Activated naive CD8-positive, alpha-beta T cell treated with anti-CD3 and anti-CD28 coated beads for 36 hours (primary cell): ENCODE data around the gene TRIM71. TPM values are rescaled to one million over a fixed set of nuclear protein-coding genes. Genes with fewer than 3 reads are reported as not detected.
A peak's percentile ranks its signal among the peaks of the same experiment; 100 is the strongest.

ENCODE experiments used
- DNase-seq: peaks from one replicate; pipeline ENCODE4 v3.0.0; 2021
- H3K27ac Mint-ChIP-seq: one replicate; pipeline ENCODE4 v1.8.0; 2022; ENCODE audit warnings: mild to moderate bottlenecking, moderate library complexity, mixed read lengths
- H3K27me3 Mint-ChIP-seq: one replicate; pipeline ENCODE4 v1.8.0; 2022; ENCODE audit warnings: mild to moderate bottlenecking, mixed read lengths
- H3K36me3 Mint-ChIP-seq: one replicate; pipeline ENCODE4 v1.8.0; 2021; ENCODE audit warnings: mild to moderate bottlenecking, mixed read lengths
- H3K4me1 Mint-ChIP-seq: one replicate; pipeline ENCODE4 v1.8.0; 2021; ENCODE audit warnings: mixed read lengths
- H3K4me3 Mint-ChIP-seq: one replicate; pipeline ENCODE4 v1.8.0; 2022; ENCODE audit warnings: mild to moderate bottlenecking, moderate library complexity, mixed read lengths
- H3K9me3 Mint-ChIP-seq: one replicate; pipeline ENCODE4 v1.8.0; 2022; ENCODE audit warnings: mixed read lengths
- total RNA-seq, 2 experiments: library from RNA; stranded (reverse); gene quantifications; one replicate each; pipeline ENCODE4 v1.2.3, GENCODE V29; 2021

Gene TRIM71
- total RNA-seq, 2 experiments from 2014 or later, result 0.10 to 0.14 TPM

- Mint-ChIP-seq H3K4me3 (no peak overlapping the region), H3K27ac (no peak overlapping the region)
- DNase-seq, result no peak
Measured at GRCh38 chr3:32881624-32882023, 63.8 kb downstream of the TRIM71 start.

GRCh38 chr3:32882189-32882588 lies 64.4 kb downstream of the TRIM71 start:
- Mint-ChIP-seq H3K9me3 (peaks cover 2% of the 10 kb centered on the region), H3K4me3 (no peak overlapping the region), H3K27ac (no peak overlapping the region), H3K36me3 (no peaks in the 10 kb centered on the region), H3K27me3 (peaks cover 5% of the 10 kb centered on the region), H3K4me1 (peaks cover 13% of the 10 kb centered on the region)
- no peak for DNase-seq

More at GRCh38 chr3:32881624-32882023, 63.8 kb downstream of the TRIM71 start:
- Mint-ChIP-seq H3K36me3 (no peaks in the 10 kb centered on the region), H3K27me3 (peaks cover 5% of the 10 kb centered on the region), H3K9me3 (peaks cover 2% of the 10 kb centered on the region), H3K4me1 (peaks cover 11% of the 10 kb centered on the region)

GRCh38 chr3:32882603-32883025 lies 64.8 kb downstream of the TRIM71 start:
- peaks cover 5% of the 10 kb centered on the region for H3K27me3 Mint-ChIP-seq
- H3K27ac Mint-ChIP-seq, result no peak overlapping the region
- H3K4me1 Mint-ChIP-seq, result peaks cover 13% of the 10 kb centered on the region
- no peak overlapping the region for H3K4me3 Mint-ChIP-seq
- peaks cover 2% of the 10 kb centered on the region for H3K9me3 Mint-ChIP-seq
- DNase-seq, result peak; percentile 4
- no peaks in the 10 kb centered on the region for H3K36me3 Mint-ChIP-seq

GRCh38 chr3:32883817-32884216 lies 66.0 kb downstream of the TRIM71 start:
- no peak for DNase-seq
- H3K9me3 Mint-ChIP-seq, result peaks cover 2% of the 10 kb centered on the region
- no peaks in the 10 kb centered on the region for H3K36me3 Mint-ChIP-seq
- H3K4me3 Mint-ChIP-seq, result no peak overlapping the region
- peaks cover 5% of the 10 kb centered on the region for H3K27me3 Mint-ChIP-seq
- peaks cover 13% of the 10 kb centered on the region for H3K4me1 Mint-ChIP-seq
- no peak overlapping the region for H3K27ac Mint-ChIP-seq

- peaks cover 13% of the 10 kb centered on the region for H3K4me1 Mint-ChIP-seq
- peaks cover 3% of the 10 kb centered on the region for H3K27me3 Mint-ChIP-seq
- no peaks in the 10 kb centered on the region for H3K36me3 Mint-ChIP-seq
- no peak overlapping the region for H3K4me3 Mint-ChIP-seq
- no peak for DNase-seq
- peaks cover 2% of the 10 kb centered on the region for H3K9me3 Mint-ChIP-seq
- H3K27ac Mint-ChIP-seq, result no peak overlapping the region
Measured at GRCh38 chr3:32884591-32884990, 66.8 kb downstream of the TRIM71 start.

GRCh38 chr3:32885283-32885901 lies 67.6 kb downstream of the TRIM71 start:
- no peak overlapping the region for H3K4me3 Mint-ChIP-seq
- H3K9me3 Mint-ChIP-seq, result peaks cover 2% of the 10 kb centered on the region
- no peak for DNase-seq

GRCh38 chr3:32886296-32886695 lies 68.5 kb downstream of the TRIM71 start:
- no peaks in the 10 kb centered on the region for H3K36me3 Mint-ChIP-seq
- H3K9me3 Mint-ChIP-seq, result peaks cover 2% of the 10 kb centered on the region
- no peak for DNase-seq
- H3K27ac Mint-ChIP-seq, result no peak overlapping the region
- H3K4me1 Mint-ChIP-seq, result peaks cover 13% of the 10 kb centered on the region
- H3K4me3 Mint-ChIP-seq, result no peak overlapping the region
- peaks cover 3% of the 10 kb centered on the region for H3K27me3 Mint-ChIP-seq

More at GRCh38 chr3:32885283-32885901, 67.6 kb downstream of the TRIM71 start:
- Mint-ChIP-seq H3K27me3 (peaks cover 3% of the 10 kb centered on the region), H3K27ac (no peak overlapping the region), H3K4me1 (peaks cover 13% of the 10 kb centered on the region), H3K36me3 (no peaks in the 10 kb centered on the region)

- no peak overlapping the region for H3K27ac Mint-ChIP-seq
- no peaks in the 10 kb centered on the region for H3K36me3 Mint-ChIP-seq
- no peak for DNase-seq
- H3K4me3 Mint-ChIP-seq, result no peak overlapping the region
- H3K9me3 Mint-ChIP-seq, result peaks cover 2% of the 10 kb centered on the region
- H3K27me3 Mint-ChIP-seq, result no peaks in the 10 kb centered on the region
- peaks cover 13% of the 10 kb centered on the region for H3K4me1 Mint-ChIP-seq
Measured at GRCh38 chr3:32886911-32887310, 69.1 kb downstream of the TRIM71 start.

- no peaks in the 10 kb centered on the region for H3K36me3 Mint-ChIP-seq
- H3K27me3 Mint-ChIP-seq, result peaks cover 9% of the 10 kb centered on the region
- H3K9me3 Mint-ChIP-seq, result no peaks in the 10 kb centered on the region
- peaks cover 3% of the 10 kb centered on the region for H3K4me1 Mint-ChIP-seq
- no peak for DNase-seq
- H3K27ac Mint-ChIP-seq, result no peak overlapping the region
- H3K4me3 Mint-ChIP-seq, result no peak overlapping the region
Measured at GRCh38 chr3:32888739-32889138, 70.9 kb downstream of the TRIM71 start.

GRCh38 chr3:32890420-32891276 lies 72.9 kb downstream of the TRIM71 start:
- Mint-ChIP-seq H3K36me3 (no peaks in the 10 kb centered on the region), H3K4me3 (no peak overlapping the region), H3K27ac (no peak overlapping the region), H3K27me3 (peaks cover 26% of the 10 kb centered on the region), H3K9me3 (no peaks in the 10 kb centered on the region), H3K4me1 (peaks cover 2% of the 10 kb centered on the region)
- no peak for DNase-seq

- no peak for DNase-seq
- H3K27me3 Mint-ChIP-seq, result peaks cover 33% of the 10 kb centered on the region
- no peaks in the 10 kb centered on the region for H3K36me3 Mint-ChIP-seq
- no peak overlapping the region for H3K27ac Mint-ChIP-seq
- peaks cover 2% of the 10 kb centered on the region for H3K4me1 Mint-ChIP-seq
- no peaks in the 10 kb centered on the region for H3K9me3 Mint-ChIP-seq
- no peak overlapping the region for H3K4me3 Mint-ChIP-seq
Measured at GRCh38 chr3:32891365-32891764, 73.6 kb downstream of the TRIM71 start.

- H3K4me1 Mint-ChIP-seq, result no peaks in the 10 kb centered on the region
- no peak overlapping the region for H3K4me3 Mint-ChIP-seq
- no peaks in the 10 kb centered on the region for H3K36me3 Mint-ChIP-seq
- H3K27ac Mint-ChIP-seq, result no peak overlapping the region
- no peak for DNase-seq
- peaks cover 36% of the 10 kb centered on the region for H3K27me3 Mint-ChIP-seq
- H3K9me3 Mint-ChIP-seq, result no peaks in the 10 kb centered on the region
Measured at GRCh38 chr3:32892625-32893598, 75.1 kb downstream of the TRIM71 start.

- Mint-ChIP-seq H3K4me1 (no peaks in the 10 kb centered on the region), H3K9me3 (no peaks in the 10 kb centered on the region), H3K36me3 (no peaks in the 10 kb centered on the region), H3K4me3 (no peak overlapping the region), H3K27ac (no peak overlapping the region), H3K27me3 (peaks cover 42% of the 10 kb centered on the region)
- DNase-seq, result no peak
Measured at GRCh38 chr3:32894977-32895376, 77.2 kb downstream of the TRIM71 start.

- H3K27ac Mint-ChIP-seq, result no peak overlapping the region
- H3K27me3 Mint-ChIP-seq, result peaks cover 45% of the 10 kb centered on the region
- H3K9me3 Mint-ChIP-seq, result no peaks in the 10 kb centered on the region
- no peaks in the 10 kb centered on the region for H3K36me3 Mint-ChIP-seq
- DNase-seq, result no peak
- H3K4me3 Mint-ChIP-seq, result no peak overlapping the region
- no peaks in the 10 kb centered on the region for H3K4me1 Mint-ChIP-seq
Measured at GRCh38 chr3:32895701-32896100, 77.9 kb downstream of the TRIM71 start.

- Mint-ChIP-seq H3K9me3 (no peaks in the 10 kb centered on the region), H3K27ac (no peak overlapping the region), H3K36me3 (no peaks in the 10 kb centered on the region), H3K4me3 (no peak overlapping the region), H3K4me1 (no peaks in the 10 kb centered on the region), H3K27me3 (peaks cover 45% of the 10 kb centered on the region)
- no peak for DNase-seq
Measured at GRCh38 chr3:32896143-32896542, 78.3 kb downstream of the TRIM71 start.
